Measurements from ENCODE around the gene AKAP7. TPM values are rescaled to one million over a fixed set of nuclear protein-coding genes. Genes with fewer than 3 reads are reported as not detected.

AKAP7 gene
- total RNA-seq, 1 donor from 2014 or later = 4.1 TPM

DNA sequence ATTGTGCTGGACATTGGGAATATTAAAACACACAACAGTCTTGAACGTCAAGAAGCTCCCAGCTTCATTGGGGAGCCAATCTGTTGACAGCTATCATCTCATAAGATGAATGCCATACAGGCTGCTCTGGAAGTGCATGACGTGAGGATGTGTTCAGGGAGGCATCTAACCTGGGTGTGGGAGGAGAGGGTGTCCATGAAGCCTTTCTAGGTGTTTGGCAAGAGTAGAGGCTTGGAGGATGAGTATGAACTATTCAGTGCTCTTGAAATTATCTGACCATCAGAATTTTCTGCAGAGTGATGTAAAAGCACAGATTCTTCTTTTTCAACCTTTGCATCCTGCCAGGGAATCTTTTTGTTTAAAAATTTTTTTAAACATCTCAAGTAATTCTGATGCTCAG lies 11.6 kb downstream of the AKAP7 start:
- no peak for DNase-seq
- no peaks in the 10 kb centered on the region for H3K27me3 Mint-ChIP-seq
- no peak for ATAC-seq (ENCODE audit: low read depth)
- TF ChIP-seq, protein P1, sequence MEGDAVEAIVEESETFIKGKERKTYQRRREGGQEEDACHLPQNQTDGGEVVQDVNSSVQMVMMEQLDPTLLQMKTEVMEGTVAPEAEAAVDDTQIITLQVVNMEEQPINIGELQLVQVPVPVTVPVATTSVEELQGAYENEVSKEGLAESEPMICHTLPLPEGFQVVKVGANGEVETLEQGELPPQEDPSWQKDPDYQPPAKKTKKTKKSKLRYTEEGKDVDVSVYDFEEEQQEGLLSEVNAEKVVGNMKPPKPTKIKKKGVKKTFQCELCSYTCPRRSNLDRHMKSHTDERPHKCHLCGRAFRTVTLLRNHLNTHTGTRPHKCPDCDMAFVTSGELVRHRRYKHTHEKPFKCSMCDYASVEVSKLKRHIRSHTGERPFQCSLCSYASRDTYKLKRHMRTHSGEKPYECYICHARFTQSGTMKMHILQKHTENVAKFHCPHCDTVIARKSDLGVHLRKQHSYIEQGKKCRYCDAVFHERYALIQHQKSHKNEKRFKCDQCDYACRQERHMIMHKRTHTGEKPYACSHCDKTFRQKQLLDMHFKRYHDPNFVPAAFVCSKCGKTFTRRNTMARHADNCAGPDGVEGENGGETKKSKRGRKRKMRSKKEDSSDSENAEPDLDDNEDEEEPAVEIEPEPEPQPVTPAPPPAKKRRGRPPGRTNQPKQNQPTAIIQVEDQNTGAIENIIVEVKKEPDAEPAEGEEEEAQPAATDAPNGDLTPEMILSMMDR (IDR thresholded peaks at IDR 0.05) = no peak
- no peaks in the 10 kb centered on the region for H3K9me3 Mint-ChIP-seq
- H3K4me1 Mint-ChIP-seq = no peaks in the 10 kb centered on the region
- POLR2A ChIA-PET = no interaction called here
- CTCF ChIA-PET = no interaction called here
- intact Hi-C loops (cut with micrococcal nuclease) = no loop called here
- peaks cover 14% of the 10 kb centered on the region for H3K36me3 Mint-ChIP-seq (ENCODE audit: low read depth)
- no peak overlapping the region for H3K27ac Mint-ChIP-seq
- no peak overlapping the region for H3K4me3 Mint-ChIP-seq

DNA sequence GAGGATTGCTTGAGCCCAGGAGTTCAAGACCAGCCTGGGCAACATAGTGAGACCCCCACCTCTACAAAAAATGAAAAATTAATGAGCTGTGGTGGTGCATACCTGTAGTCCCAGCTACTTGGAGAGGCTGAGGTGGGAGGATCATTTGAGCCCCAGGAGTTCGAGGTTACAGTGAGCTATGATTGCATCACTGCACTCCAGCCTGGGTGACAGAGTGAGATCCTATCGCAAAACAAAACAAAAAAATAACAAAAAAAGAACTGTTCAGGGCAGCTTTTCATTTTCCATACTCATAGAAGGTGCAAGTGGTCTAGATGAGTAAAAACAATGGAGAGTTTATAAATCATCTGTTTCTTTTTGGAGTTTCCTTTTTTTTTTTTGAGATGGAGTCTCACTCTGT lies 21.1 kb downstream of the AKAP7 start:
- H3K27ac Mint-ChIP-seq = no peak overlapping the region
- ChIA-PET POLR2A (no interaction called here), CTCF (interaction anchor here (0.9 kb wide), 1 partner anchor 12 kb away, joined by 3 read pairs; no protein-coding TSS in a partner anchor)
- H3K27me3 Mint-ChIP-seq = no peaks in the 10 kb centered on the region
- TF ChIP-seq, protein P1 (IDR thresholded peaks at IDR 0.05) = no peak
- DNase-seq (no peak), ATAC-seq (ENCODE audit: low read depth) (no peak)
- H3K4me3 Mint-ChIP-seq = no peak overlapping the region
- no peaks in the 10 kb centered on the region for H3K36me3 Mint-ChIP-seq (ENCODE audit: low read depth)
- intact Hi-C loops (cut with micrococcal nuclease) = no loop called here
- H3K4me1 Mint-ChIP-seq = no peaks in the 10 kb centered on the region
- no peaks in the 10 kb centered on the region for H3K9me3 Mint-ChIP-seq

DNA sequence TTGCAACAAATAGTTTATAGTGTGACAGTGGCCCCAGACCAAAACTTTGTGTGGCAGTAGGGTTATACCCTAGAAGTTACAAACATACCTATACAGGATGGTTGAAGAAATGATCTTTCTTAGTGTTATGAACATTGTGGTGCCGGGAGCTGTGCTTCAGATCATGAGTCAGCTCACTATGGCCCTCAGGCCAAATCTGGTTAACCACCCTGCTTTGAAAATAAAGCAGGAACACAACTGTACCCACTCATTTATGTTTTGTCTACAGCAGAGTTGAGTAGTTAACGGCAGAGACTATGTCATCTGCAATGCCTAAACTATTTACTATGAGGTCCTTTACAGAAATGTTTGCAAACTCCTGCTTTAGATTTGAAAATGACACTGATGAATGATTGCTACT lies 24.3 kb downstream of the AKAP7 start:
- CTCF ChIA-PET = no interaction called here
- POLR2A ChIA-PET = no interaction called here
- no peaks in the 10 kb centered on the region for H3K36me3 Mint-ChIP-seq (ENCODE audit: low read depth)
- DNase-seq (no peak), ATAC-seq (ENCODE audit: low read depth) (no peak)
- H3K27me3 Mint-ChIP-seq = no peaks in the 10 kb centered on the region
- H3K9me3 Mint-ChIP-seq = no peaks in the 10 kb centered on the region
- no peak overlapping the region for H3K4me3 Mint-ChIP-seq
- TF ChIP-seq, protein P1 (IDR thresholded peaks at IDR 0.05) = no peak
- intact Hi-C loops (cut with micrococcal nuclease) = no loop called here
- no peak overlapping the region for H3K27ac Mint-ChIP-seq
- H3K4me1 Mint-ChIP-seq = no peaks in the 10 kb centered on the region

DNA sequence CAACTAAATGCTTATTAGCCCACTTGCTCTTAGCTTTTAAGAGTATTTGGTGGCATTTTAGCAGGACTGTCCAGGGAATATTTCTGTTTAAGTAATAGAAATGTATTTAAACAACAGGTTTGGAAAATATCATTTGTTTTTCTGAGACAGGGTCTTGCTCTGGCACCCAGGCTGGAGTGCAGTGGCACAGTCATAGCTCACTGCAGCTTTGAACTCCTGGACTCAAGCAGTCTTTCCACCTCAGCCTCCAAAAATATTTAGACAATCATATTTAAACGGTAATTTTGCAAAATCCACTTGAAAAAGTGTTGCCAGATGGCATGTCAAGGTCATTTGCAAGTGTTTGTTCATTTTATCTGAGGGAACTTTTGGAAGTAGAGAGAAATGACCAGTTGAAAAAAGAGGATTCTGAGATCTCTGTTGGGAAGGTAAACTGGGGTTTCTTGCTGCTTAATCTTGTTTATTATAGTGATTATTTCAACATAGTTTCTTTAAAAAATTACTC lies 25.0 kb downstream of the AKAP7 start:
- no peak for ATAC-seq (ENCODE audit: low read depth)
- no peak for DNase-seq
- POLR2A ChIA-PET = no interaction called here
- TF ChIP-seq, protein P1 (IDR thresholded peaks at IDR 0.05) = no peak
- no peaks in the 10 kb centered on the region for H3K9me3 Mint-ChIP-seq
- CTCF ChIA-PET = no interaction called here
- intact Hi-C loops (cut with micrococcal nuclease) = no loop called here
- H3K36me3 Mint-ChIP-seq (ENCODE audit: low read depth) = no peaks in the 10 kb centered on the region
- H3K27ac Mint-ChIP-seq = no peak overlapping the region
- no peaks in the 10 kb centered on the region for H3K4me1 Mint-ChIP-seq
- no peak overlapping the region for H3K4me3 Mint-ChIP-seq
- no peaks in the 10 kb centered on the region for H3K27me3 Mint-ChIP-seq

DNA sequence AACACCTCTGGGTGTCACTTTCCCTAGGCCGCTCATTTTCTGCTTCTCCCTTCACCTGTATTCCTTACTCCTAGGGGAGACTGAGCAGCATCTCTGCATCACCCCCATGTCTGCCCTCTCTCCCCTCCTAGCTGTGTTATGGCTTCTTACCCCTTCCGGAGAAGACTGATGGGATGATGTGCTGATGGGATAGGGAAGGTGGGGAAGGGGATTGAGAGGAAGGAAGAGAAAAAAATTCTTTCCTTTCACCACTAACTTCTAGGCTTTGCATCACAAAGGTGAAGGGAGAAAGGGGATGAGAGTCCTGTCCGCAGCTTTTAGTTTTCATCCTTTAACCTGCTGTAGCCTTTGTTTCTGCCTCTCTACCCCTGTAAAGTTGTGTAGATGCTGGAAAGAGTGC lies 26.7 kb downstream of the AKAP7 start:
- no peaks in the 10 kb centered on the region for H3K36me3 Mint-ChIP-seq (ENCODE audit: low read depth)
- ATAC-seq (ENCODE audit: low read depth) (no peak), DNase-seq (no peak)
- H3K27me3 Mint-ChIP-seq = no peaks in the 10 kb centered on the region
- TF ChIP-seq, protein P1 (IDR thresholded peaks at IDR 0.05) = no peak
- ChIA-PET CTCF (no interaction called here), POLR2A (no interaction called here)
- intact Hi-C loops (cut with micrococcal nuclease) = no loop called here
- H3K4me3 Mint-ChIP-seq = no peak overlapping the region
- H3K4me1 Mint-ChIP-seq = no peaks in the 10 kb centered on the region
- H3K9me3 Mint-ChIP-seq = no peaks in the 10 kb centered on the region
- H3K27ac Mint-ChIP-seq = no peak overlapping the region

All from activated B cell treated with CpG ODN at 0.5 μM for 24 hours (primary cell).